ENCODE results near the gene KCNQ4.

The KCNQ4 gene

GRCh38 chr1:40794974-40795715 is 11.6 kb downstream of the KCNQ4 start:
- no peak for DNase-seq (ENCODE audit: low read depth in 2 of 2)

GRCh38 chr1:40795811-40796586 is 12.4 kb downstream of the KCNQ4 start:
- no peak for DNase-seq (ENCODE audit: low read depth in 2 of 2)

- DNase-seq (ENCODE audit: low read depth in 2 of 2): no peak
Observed at GRCh38 chr1:40796939-40797667, 13.5 kb downstream of the KCNQ4 start.

- no peak for DNase-seq (ENCODE audit: low read depth in 2 of 2)
Observed at GRCh38 chr1:40797668-40798010, 14.1 kb downstream of the KCNQ4 start.

- no peak for DNase-seq (ENCODE audit: low read depth in 2 of 2)
Observed at GRCh38 chr1:40798366-40799281, 15.0 kb downstream of the KCNQ4 start.

- DNase-seq (ENCODE audit: low read depth in 2 of 2): no peak
Observed at GRCh38 chr1:40799351-40799867, 15.8 kb downstream of the KCNQ4 start.

- DNase-seq (ENCODE audit: low read depth in 2 of 2): no peak
Observed at GRCh38 chr1:40801742-40802077, 18.1 kb downstream of the KCNQ4 start.

GRCh38 chr1:40802078-40802741 is 18.6 kb downstream of the KCNQ4 start:
- peak; percentile 70 to 77 for DNase-seq (ENCODE audit: low read depth in 2 of 2)

- no peak for DNase-seq (ENCODE audit: low read depth in 2 of 2)
Observed at GRCh38 chr1:40802742-40803113, 19.1 kb downstream of the KCNQ4 start.

GRCh38 chr1:40803447-40803846 is 19.9 kb downstream of the KCNQ4 start:
- DNase-seq (ENCODE audit: low read depth in 2 of 2): no peak

GRCh38 chr1:40803902-40804301 is 20.3 kb downstream of the KCNQ4 start:
- no peak for DNase-seq (ENCODE audit: low read depth in 2 of 2)

- no peak for DNase-seq (ENCODE audit: low read depth in 2 of 2)
Observed at GRCh38 chr1:40806240-40806639, 22.7 kb downstream of the KCNQ4 start.

- no peak for DNase-seq (ENCODE audit: low read depth in 2 of 2)
Observed at GRCh38 chr1:40806731-40807695, 23.4 kb downstream of the KCNQ4 start.

GRCh38 chr1:40808002-40808401 is 24.4 kb downstream of the KCNQ4 start:
- no peak for DNase-seq (ENCODE audit: low read depth in 2 of 2)

- no peak for DNase-seq (ENCODE audit: low read depth in 2 of 2)
Observed at GRCh38 chr1:40808444-40808843, 24.9 kb downstream of the KCNQ4 start.

- no peak for DNase-seq (ENCODE audit: low read depth in 2 of 2)
Observed at GRCh38 chr1:40808909-40809308, 25.3 kb downstream of the KCNQ4 start.

- DNase-seq (ENCODE audit: low read depth in 2 of 2): no peak
Observed at GRCh38 chr1:40810927-40811326, 27.3 kb downstream of the KCNQ4 start.

- no peak for DNase-seq (ENCODE audit: low read depth in 2 of 2)
Observed at GRCh38 chr1:40815420-40815819, 31.8 kb downstream of the KCNQ4 start.

GRCh38 chr1:40817791-40818263 is 34.2 kb downstream of the KCNQ4 start:
- DNase-seq (ENCODE audit: low read depth in 2 of 2): no peak
